B cell (primary cell): ENCODE measurements around the gene DSN1.

Experiments used
- CTCF ChIP-seq: fragments of 200-600 bp; IDR thresholded peaks from one replicate; pipeline ENCODE4 v1.8.0; 2022; ENCODE audit warnings: antibody characterized with exemption, mild to moderate bottlenecking
- EZH2 ChIP-seq: IDR thresholded peaks from 2 replicates; pipeline ENCODE4 v1.6.1; 2012; ENCODE audit warnings: borderline replicate concordance, low read depth, mild to moderate bottlenecking, moderate library complexity, low read length; ENCODE audit not compliant: insufficient read depth, poor library complexity, severe bottlenecking

GRCh38 chr20:36820928-36821327 is 47.4 kb upstream of the DSN1 start:
- TF ChIP-seq CTCF: no peak
- no peak for TF ChIP-seq EZH2
